Umbilical cord (tissue), 2 donors: ENCODE measurements around the gene SLC13A2. TPM values are rescaled to one million over a fixed set of nuclear protein-coding genes. Genes with fewer than 3 reads are reported as not detected.
"Not testable (repeated sequence)": the region's sequence is repeated elsewhere in the genome, so short reads cannot be mapped to it uniquely, and the experiment has no call there.

Experiments used
- DNase-seq: peaks from one replicate; pipeline ENCODE4 v3.0.0-alpha.2; 2015; ENCODE audit warnings: low spot score
- total RNA-seq: library from RNA; depleted of rRNA; stranded (reverse); fragments of >200 nt; gene quantifications from one replicate; pipeline ENCODE4 v1.2.3, GENCODE V29; 2014; ENCODE audit warnings: low replicate concordance; ENCODE audit not compliant: insufficient read depth

SLC13A2 gene
- total RNA-seq, 1 donor from 2014 or later = 0.72 TPM

- no peak for DNase-seq
Observed at GRCh38 chr17:28511858-28512461, 38.5 kb downstream of the SLC13A2 start.

- no peak for DNase-seq
Observed at GRCh38 chr17:28513476-28513875, 40.0 kb downstream of the SLC13A2 start.

- no peak for DNase-seq
Observed at GRCh38 chr17:28514561-28515002, 41.1 kb downstream of the SLC13A2 start.

GRCh38 chr17:28515518-28515917, 42.1 kb downstream of the SLC13A2 start:
- DNase-seq = no peak

- no peak for DNase-seq
Observed at GRCh38 chr17:28518132-28518531, 44.7 kb downstream of the SLC13A2 start.

GRCh38 chr17:28518578-28518977, 45.1 kb downstream of the SLC13A2 start:
- no peak for DNase-seq

GRCh38 chr17:28519236-28519635, 45.8 kb downstream of the SLC13A2 start:
- no peak for DNase-seq

- no peak for DNase-seq
Observed at GRCh38 chr17:28520687-28521086, 47.2 kb downstream of the SLC13A2 start.

- DNase-seq = no peak
Observed at GRCh38 chr17:28521311-28522085, 48.1 kb downstream of the SLC13A2 start.

- DNase-seq = not testable (repeated sequence)
Observed at GRCh38 chr17:28522281-28522680, 48.8 kb downstream of the SLC13A2 start.

- no peak for DNase-seq
Observed at GRCh38 chr17:28523186-28523585, 49.7 kb downstream of the SLC13A2 start.

GRCh38 chr17:28523876-28524275, 50.4 kb downstream of the SLC13A2 start:
- no peak for DNase-seq

GRCh38 chr17:28524476-28525424, 51.3 kb downstream of the SLC13A2 start:
- peak; percentile 79 for DNase-seq

- DNase-seq = no peak
Observed at GRCh38 chr17:28526381-28526780, 52.9 kb downstream of the SLC13A2 start.

GRCh38 chr17:28527181-28527681, 53.8 kb downstream of the SLC13A2 start:
- no peak for DNase-seq

GRCh38 chr17:28527859-28528258, 54.4 kb downstream of the SLC13A2 start:
- DNase-seq = no peak

GRCh38 chr17:28528327-28529012, 55.0 kb downstream of the SLC13A2 start:
- peak; percentile 40 for DNase-seq

- no peak for DNase-seq
Observed at GRCh38 chr17:28529013-28529400, 55.6 kb downstream of the SLC13A2 start.

- DNase-seq = no peak
Observed at GRCh38 chr17:28530250-28530649, 56.8 kb downstream of the SLC13A2 start.

- DNase-seq = no peak
Observed at GRCh38 chr17:28530926-28531325, 57.5 kb downstream of the SLC13A2 start.
